ENCODE results near the gene FBF1.
"Not testable (repeated sequence)": the region's sequence is repeated elsewhere in the genome, so short reads cannot be mapped to it uniquely, and the experiment has no call there.

Gene FBF1

GRCh38 chr17:75873587-75874322, 67.1 kb downstream of the FBF1 start:
- TF ChIP-seq ZNF274 (IDR thresholded peaks at IDR 0.05; ENCODE audit: low read depth, low read length): no peak
- no peak overlapping the region for H3K4me3 ChIP-seq (ENCODE audit: low read length)

DNA sequence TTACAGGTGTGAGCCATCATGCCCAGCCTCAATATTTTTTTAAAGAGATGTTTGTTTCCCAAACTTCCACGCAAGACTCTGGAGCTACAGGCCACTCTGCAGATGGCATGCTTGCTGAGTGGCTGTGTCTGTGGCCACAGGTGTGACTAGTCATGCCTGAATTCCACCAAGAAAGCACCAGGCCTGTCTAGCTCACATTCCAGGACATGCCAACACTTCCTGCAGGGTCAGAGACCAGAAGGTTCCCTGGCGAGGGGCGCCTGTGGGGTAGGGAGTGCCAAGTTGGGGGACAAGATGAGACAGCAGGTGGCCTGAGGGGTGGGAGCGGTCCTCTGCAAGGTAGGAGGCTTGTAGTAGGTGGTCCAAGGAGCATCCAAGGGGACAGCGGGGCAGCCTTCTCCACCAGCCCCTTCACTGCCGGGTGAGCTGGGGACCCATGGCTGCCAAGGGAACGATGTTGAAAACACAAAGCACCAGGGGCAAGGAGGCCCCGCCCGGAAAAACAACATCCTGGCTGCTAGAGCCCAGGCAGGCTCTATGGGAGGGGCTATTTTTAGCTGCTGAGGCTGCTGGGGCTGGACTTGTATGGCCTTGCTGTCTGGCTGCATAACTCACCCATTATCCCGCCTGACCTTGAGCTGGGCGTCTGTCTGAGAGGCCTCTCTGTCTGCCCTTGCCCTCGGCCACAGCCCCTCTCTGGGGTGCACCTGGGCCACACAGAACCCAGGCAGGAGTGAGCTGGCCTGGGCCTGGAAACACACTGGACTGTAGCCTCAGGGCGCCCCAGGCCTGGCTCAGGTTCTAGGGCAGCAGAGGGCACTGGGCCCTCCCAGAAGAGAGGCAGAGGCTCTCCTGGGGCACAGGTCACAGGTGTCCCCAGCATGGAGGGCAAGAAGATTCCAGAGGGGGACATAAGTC, 68.1 kb downstream of the FBF1 start:
- no peak overlapping the region for H3K4me3 ChIP-seq (ENCODE audit: low read length)
- no peak for TF ChIP-seq ZNF274 (IDR thresholded peaks at IDR 0.05; ENCODE audit: low read depth, low read length)

- H3K4me3 ChIP-seq (ENCODE audit: low read length): not testable (repeated sequence)
These were observed 70.6 kb downstream of the FBF1 start for GRCh38 chr17:75870228-75870627.

- no peak for TF ChIP-seq ZNF274 (IDR thresholded peaks at IDR 0.05; ENCODE audit: low read depth, low read length)
- H3K4me3 ChIP-seq (ENCODE audit: low read length): no peak overlapping the region
These were observed 71.3 kb downstream of the FBF1 start for GRCh38 chr17:75869282-75870141.

DNA sequence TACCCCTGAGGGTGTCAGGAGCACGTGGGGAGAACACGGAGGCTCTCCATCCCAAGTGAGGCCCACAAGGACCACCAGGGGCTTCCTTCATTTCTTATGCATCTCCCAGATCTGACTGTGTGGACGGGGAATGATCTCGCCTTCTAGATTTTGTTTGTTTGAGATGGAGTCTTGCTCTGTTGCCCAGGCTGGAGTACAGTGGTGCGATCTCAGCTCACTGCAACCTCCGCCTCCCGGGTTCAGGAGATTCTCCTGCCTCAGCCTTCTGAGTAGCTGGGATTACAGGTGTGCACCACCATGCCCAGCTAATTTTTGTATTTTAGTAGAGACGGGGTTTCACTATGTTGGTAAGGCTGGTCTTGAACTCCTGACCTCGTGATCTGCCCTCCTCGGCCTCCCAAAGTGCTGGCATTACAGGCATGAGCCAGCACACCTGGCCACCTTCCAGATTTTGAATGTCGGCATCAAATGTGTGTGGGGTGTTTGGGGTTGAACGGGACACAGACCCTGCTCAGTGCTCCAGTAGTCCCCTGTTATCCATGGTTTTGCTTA, 72.0 kb downstream of the FBF1 start:
- H3K4me3 ChIP-seq (ENCODE audit: low read length): not testable (repeated sequence)

DNA sequence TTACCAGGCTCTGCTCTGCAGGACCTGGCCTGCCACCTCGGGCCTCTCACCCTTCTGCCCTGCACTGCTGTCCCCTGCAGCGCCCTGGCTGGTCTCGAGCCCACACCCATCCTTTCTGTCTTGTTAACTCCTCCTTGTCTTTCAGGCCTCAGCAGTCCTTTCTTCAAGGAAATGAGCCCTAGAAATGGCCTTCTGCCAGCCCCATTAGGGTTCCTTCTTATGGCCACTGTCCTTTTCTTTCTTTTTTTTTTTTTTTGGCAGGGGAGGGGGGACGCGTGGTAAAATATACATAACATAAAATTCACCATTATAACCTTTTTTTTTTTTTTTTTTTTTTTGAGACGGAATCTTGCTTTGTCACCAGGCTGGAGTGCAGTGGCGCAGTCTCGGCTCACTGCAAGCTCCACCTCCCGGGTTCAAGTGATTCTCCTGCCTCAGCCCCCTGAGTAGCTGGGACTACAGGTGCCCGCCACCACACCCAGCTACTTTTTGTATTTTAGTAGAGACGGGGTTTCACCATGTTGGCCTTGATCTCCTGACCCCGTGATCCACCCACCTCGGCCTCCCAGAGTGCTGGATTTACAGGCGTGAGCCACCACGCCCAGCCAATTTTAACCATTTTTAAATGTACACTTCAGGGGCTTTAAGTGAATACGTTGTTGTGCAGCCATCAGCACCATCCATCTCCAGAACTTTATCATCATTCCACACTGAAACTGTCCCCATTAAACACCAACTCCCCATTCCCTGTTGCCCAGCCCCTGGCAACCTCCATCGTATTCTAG, 75.2 kb downstream of the FBF1 start:
- not testable (repeated sequence) for H3K4me3 ChIP-seq (ENCODE audit: low read length)

GRCh38 chr17:75864887-75865286, 76.0 kb downstream of the FBF1 start:
- not testable (repeated sequence) for H3K4me3 ChIP-seq (ENCODE audit: low read length)

DNA sequence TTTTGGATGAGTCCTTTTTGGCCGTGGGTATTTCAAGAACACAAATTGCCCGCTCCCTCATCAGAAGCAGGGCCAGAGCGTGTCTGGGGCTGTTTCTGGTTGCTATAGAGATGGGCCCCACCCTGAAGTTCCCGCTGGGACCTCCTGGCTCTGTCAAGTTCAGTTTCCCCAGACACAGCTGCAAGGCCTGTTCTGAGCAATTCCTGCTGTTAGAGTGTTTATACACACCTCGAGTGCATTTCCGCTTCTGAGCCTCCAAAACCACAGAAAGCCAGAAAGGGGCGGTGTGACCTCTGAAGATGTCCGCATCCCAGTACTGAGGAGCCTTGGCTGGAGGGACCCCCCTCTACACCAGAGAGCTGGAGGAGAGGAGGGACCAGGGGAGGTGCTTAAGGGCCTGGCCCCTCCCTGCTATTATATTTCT, 76.4 kb downstream of the FBF1 start:
- no peak overlapping the region for H3K4me3 ChIP-seq (ENCODE audit: low read length)

GRCh38 chr17:75861927-75862317, 78.9 kb downstream of the FBF1 start:
- TF ChIP-seq ZNF274 (IDR thresholded peaks at IDR 0.05; ENCODE audit: low read depth, low read length): no peak
- H3K4me3 ChIP-seq (ENCODE audit: low read length): no peak overlapping the region

More for the DNA sequence above, 76.4 kb downstream of the FBF1 start:
- TF ChIP-seq ZNF274 (IDR thresholded peaks at IDR 0.05; ENCODE audit: low read depth, low read length): no peak

All from GM08714 (cell line).